Endodermal cell (in vitro differentiated cells): Measurements from ENCODE around the gene TRIM66. TPM values are rescaled to one million over a fixed set of nuclear protein-coding genes. Genes with fewer than 3 reads are reported as not detected.
A peak's percentile ranks its signal among the peaks of the same experiment; 100 is the strongest.

Source experiments
- DNase-seq: peaks from one replicate; pipeline ENCODE4 v3.0.0-alpha.2; 2017
- H3K27ac ChIP-seq: 2 replicates; pipeline ENCODE4 v1.5.1; 2013; ENCODE audit warnings: mild to moderate bottlenecking, low read depth, low read length, moderate library complexity
- H3K27me3 ChIP-seq: 2 replicates; pipeline ENCODE4 v1.6.1; 2013; ENCODE audit warnings: mild to moderate bottlenecking, low read length, moderate library complexity; ENCODE audit not compliant: insufficient read depth, control insufficient read depth, poor library complexity, severe bottlenecking
- H3K36me3 ChIP-seq: 2 replicates; pipeline ENCODE4 v1.7.0; 2013; ENCODE audit warnings: mild to moderate bottlenecking, low read length, moderate library complexity; ENCODE audit not compliant: control insufficient read depth, insufficient read depth
- H3K4me1 ChIP-seq: one replicate; pipeline ENCODE4 v1.7.0; 2013; ENCODE audit warnings: low read length; ENCODE audit not compliant: control insufficient read depth, insufficient read depth
- H3K4me3 ChIP-seq: 2 replicates; pipeline ENCODE4 v1.5.1; 2013; ENCODE audit warnings: mild to moderate bottlenecking, low read length, moderate library complexity
- H3K9ac ChIP-seq: 2 replicates; pipeline ENCODE4 v1.6.1; 2013; ENCODE audit warnings: mild to moderate bottlenecking, low read length, moderate library complexity; ENCODE audit not compliant: poor library complexity, severe bottlenecking; ENCODE audit errors: extremely low read depth
- H3K9me3 ChIP-seq: 2 replicates; pipeline ENCODE4 v1.6.1; 2013; ENCODE audit warnings: mild to moderate bottlenecking, low read length, moderate library complexity; ENCODE audit not compliant: control insufficient read depth
- H3K27ac Mint-ChIP-seq: 2 replicates; pipeline ENCODE4 v1.8.0; 2020; ENCODE audit warnings: mixed read lengths
- H3K27me3 Mint-ChIP-seq: 2 replicates; pipeline ENCODE4 v1.8.0; 2021; ENCODE audit warnings: mild to moderate bottlenecking, mixed read lengths; ENCODE audit not compliant: insufficient read depth
- H3K36me3 Mint-ChIP-seq: 2 replicates; pipeline ENCODE4 v1.8.0; 2020; ENCODE audit warnings: low read depth, mixed read lengths
- H3K4me1 Mint-ChIP-seq: 2 replicates; pipeline ENCODE4 v1.8.0; 2020; ENCODE audit warnings: mixed read lengths
- H3K4me3 Mint-ChIP-seq: 2 replicates; pipeline ENCODE4 v1.8.0; 2020; ENCODE audit warnings: mild to moderate bottlenecking, moderate library complexity, mixed read lengths
- H3K9me3 Mint-ChIP-seq: 2 replicates; pipeline ENCODE4 v1.8.0; 2020; ENCODE audit warnings: mild to moderate bottlenecking, mixed read lengths
- CTCF ChIP-seq: fragments of 200-600 bp; sonication (generic); conservative IDR thresholded peaks from 2 replicates; pipeline ENCODE4 v1.5.0; 2021; ENCODE audit warnings: antibody characterized with exemption, mild to moderate bottlenecking
- WGBS, 2 experiments: methylation state at CpG; one replicate each; pipeline versions ENCODE4 v1.1.5 to v1.1.7; 2013; ENCODE audit warnings: missing lambda C conversion rate in 2 of 2, mixed read lengths in 1 of 2; ENCODE audit not compliant: insufficient coverage in 1 of 2, insufficient read length in 1 of 2; 5-methylcytosine and 5-hydroxymethylcytosine counted together
- total RNA-seq, 2 donors: library from RNA; stranded (reverse); fragmentation: NEBNext Ultra II Directional in 1 of 2; extraction: Animal tissue kit (Norgen Biotek cat#: 25700) in 1 of 2; gene quantifications; 2 replicates in 1 of 2; 3 replicates in 1 of 2; pipeline ENCODE4 v1.2.1, GENCODE V29; 2021

TRIM66 gene
- total RNA-seq, 2 donors from 2014 or later: 4.3 to 4.6 TPM

GRCh38 chr11:8697054-8697453 lies 14.6 kb upstream of the TRIM66 start:
- no peaks in the 10 kb centered on the region for H3K9me3 ChIP-seq
- DNase-seq: peak; percentile 17
- no peak for TF ChIP-seq CTCF
- Mint-ChIP-seq H3K36me3 (peaks cover 73% of the 10 kb centered on the region), H3K27me3 (no peaks in the 10 kb centered on the region), H3K9me3 (no peaks in the 10 kb centered on the region), H3K4me1 (peaks cover 45% of the 10 kb centered on the region), H3K27ac (peak overlapping the region; percentile 9), H3K4me3 (no peak overlapping the region)
- H3K4me3 ChIP-seq: no peak overlapping the region
- H3K4me1 ChIP-seq: peaks cover 20% of the 10 kb centered on the region
- H3K36me3 ChIP-seq: peaks cover 93% of the 10 kb centered on the region
- no peak overlapping the region for H3K27ac ChIP-seq
- 96 to 100% methylated on average over 3 of the region's 3 CpGs for WGBS, 2 experiments
- H3K9ac ChIP-seq: no peak overlapping the region
- no peaks in the 10 kb centered on the region for H3K27me3 ChIP-seq

GRCh38 chr11:8694137-8694536 lies 11.7 kb upstream of the TRIM66 start:
- no peaks in the 10 kb centered on the region for H3K27me3 ChIP-seq
- Mint-ChIP-seq H3K9me3 (no peaks in the 10 kb centered on the region), H3K36me3 (peaks cover 81% of the 10 kb centered on the region), H3K27ac (peak overlapping the region; percentile 16), H3K4me3 (no peak overlapping the region), H3K4me1 (peaks cover 30% of the 10 kb centered on the region), H3K27me3 (no peaks in the 10 kb centered on the region)
- WGBS, 2 experiments: 92 to 94% methylated on average over 4 to 5 of the region's 5 CpGs
- H3K4me3 ChIP-seq: no peak overlapping the region
- H3K9me3 ChIP-seq: no peaks in the 10 kb centered on the region
- no peak overlapping the region for H3K9ac ChIP-seq
- peak; percentile 49 for DNase-seq
- H3K4me1 ChIP-seq: peaks cover 8% of the 10 kb centered on the region
- TF ChIP-seq CTCF: no peak
- peaks cover 97% of the 10 kb centered on the region for H3K36me3 ChIP-seq
- no peak overlapping the region for H3K27ac ChIP-seq

- Histone ChIP-seq H3K4me3 (no peak overlapping the region), H3K9me3 (no peaks in the 10 kb centered on the region), H3K27me3 (no peaks in the 10 kb centered on the region), H3K27ac (no peak overlapping the region), H3K9ac (no peak overlapping the region), H3K4me1 (peaks cover 3% of the 10 kb centered on the region), H3K36me3 (peaks cover 92% of the 10 kb centered on the region)
- H3K36me3 Mint-ChIP-seq: peaks cover 78% of the 10 kb centered on the region
- H3K4me1 Mint-ChIP-seq: peaks cover 26% of the 10 kb centered on the region
- H3K27me3 Mint-ChIP-seq: no peaks in the 10 kb centered on the region
- DNase-seq: peak; percentile 58
- H3K4me3 Mint-ChIP-seq: no peak overlapping the region
- peak overlapping the region; percentile 16 for H3K27ac Mint-ChIP-seq
- TF ChIP-seq CTCF: no peak
- WGBS, 2 experiments: 95 to 100% methylated on average over 6 to 7 of the region's 7 CpGs
- no peaks in the 10 kb centered on the region for H3K9me3 Mint-ChIP-seq
Observed at GRCh38 chr11:8693555-8693954, 11.1 kb upstream of the TRIM66 start.
